HCT116 (cell line): ENCODE measurements around the gene FOSB. TPM values are rescaled to one million over a fixed set of nuclear protein-coding genes. Genes with fewer than 3 reads are reported as not detected.
A peak's percentile ranks its signal among the peaks of the same experiment; 100 is the strongest.

Experiments
- ATAC-seq: fragments of 200-7000 bp; cut with Tn5 transposase; 2 replicates; pipeline ENCODE4 v1.9.1; 2020; ENCODE audit warnings: mild to moderate bottlenecking, moderate library complexity
- BruUV-seq: library from RNA; stranded (reverse); fragments of 400-500 nt; replicated peaks from 2 replicates; lab custom pipeline; 2021; lab: Mats Ljungman, UMichigan
- CTCF ChIA-PET: fragments of 300-600 bp; sonication (Branson Sonifier 250); formaldehyde crosslinking; loops from one replicate; lab custom pipeline; 2021; ENCODE audit warnings: antibody characterized with exemption; lab: Charles Lee
- POLR2A ChIA-PET: fragments of 300-600, 350-600 bp; sonication (Branson Sonifier 250); formaldehyde crosslinking; loops from one replicate; lab custom pipeline; 2021; ENCODE audit warnings: antibody characterized with exemption; lab: Charles Lee
- RAD21 ChIA-PET, 2 experiments: fragments of 300-600 bp; sonication (Branson Sonifier 250); formaldehyde crosslinking; loops; one replicate each; lab custom pipeline; 2023; ENCODE audit warnings: low total read pairs in 2 of 2; ENCODE audit not compliant: uncharacterized antibody in 2 of 2, unreplicated experiment in 2 of 2, low non-redundant PET in 1 of 2; lab: Charles Lee
- DNase-seq: peaks from one replicate; pipeline ENCODE4 v3.0.0-alpha.2; 2010; ENCODE audit warnings: low read depth, low spot score
- H2AFZ ChIP-seq: fragments of 200-600 bp; shearing (Covaris generic), sonication (generic); 2 replicates; pipeline ENCODE4 v1.6.1; 2017; ENCODE audit warnings: low read depth, mixed run types, mixed read lengths, antibody characterized with exemption, low read length; ENCODE audit not compliant: poor library complexity, severe bottlenecking
- H3K27ac ChIP-seq: 2 replicates; pipeline ENCODE4 v1.5.1; 2012; ENCODE audit warnings: low read depth, low read length
- H3K27me3 ChIP-seq: fragments of 200-600 bp; sonication (generic); 2 replicates; pipeline ENCODE4 v1.6.1; 2016; ENCODE audit warnings: mixed run types, low read length, mixed read lengths; ENCODE audit not compliant: insufficient read depth
- H3K36me3 ChIP-seq, 2 experiments: fragments of 200-500 bp in 1 of 2; fragments of 200-600 bp in 1 of 2; sonication (Bioruptor generic) in 1 of 2; sonication (generic) in 1 of 2; 2 replicates each; pipeline versions ENCODE4 v1.5.1 to v1.6.1; 2014 to 2016; ENCODE audit warnings: low read length in 2 of 2, inconsistent platforms in 1 of 2, mixed read lengths in 1 of 2, mixed run types in 1 of 2; ENCODE audit not compliant: insufficient read depth in 2 of 2, control insufficient read depth in 1 of 2
- H3K4me1 ChIP-seq, 2 experiments: fragments of 200-600 bp in 1 of 2; sonication (generic) in 1 of 2; 2 replicates each; pipeline versions ENCODE4 v1.5.1 to v1.6.1; 2012 to 2017; ENCODE audit warnings: low read length in 2 of 2, inconsistent platforms in 1 of 2, mild to moderate bottlenecking in 1 of 2, mixed read lengths in 1 of 2, mixed run types in 1 of 2, moderate library complexity in 1 of 2; ENCODE audit not compliant: insufficient read depth in 2 of 2, control insufficient read depth in 1 of 2
- H3K4me2 ChIP-seq: fragments of 200-600 bp; sonication (generic); 2 replicates; pipeline ENCODE4 v1.6.1; 2017; ENCODE audit warnings: mixed run types, low read length, mixed read lengths
- H3K4me3 ChIP-seq, 2 experiments: fragments of 200-600 bp in 1 of 2; sonication (generic) in 1 of 2; replicated peaks in 1 of 2; 2 replicates each; pipeline ENCODE4 v1.5.1; 2011 to 2016; ENCODE audit warnings: low read length in 2 of 2, control low read depth in 1 of 2, low read depth in 1 of 2, mild to moderate bottlenecking in 1 of 2, mixed read lengths in 1 of 2, mixed run types in 1 of 2
- H3K79me2 ChIP-seq: fragments of 200-600 bp; sonication (generic); 2 replicates; pipeline ENCODE4 v1.6.1; 2017; ENCODE audit warnings: mild to moderate bottlenecking, mixed run types, low read length, moderate library complexity, mixed read lengths; ENCODE audit not compliant: insufficient read depth
- H3K9ac ChIP-seq: fragments of 200-600 bp; sonication (generic); 2 replicates; pipeline ENCODE4 v1.6.1; 2016; ENCODE audit warnings: low read length, mixed read lengths
- H3K9me2 ChIP-seq: fragments of 200-600 bp; sonication (generic), shearing (Covaris generic); 2 replicates; pipeline ENCODE4 v1.6.1; 2017; ENCODE audit warnings: mixed run types, mild to moderate bottlenecking, moderate library complexity; ENCODE audit not compliant: insufficient read depth
- H3K9me3 ChIP-seq, 2 experiments: fragments of 200-500 bp in 1 of 2; fragments of 200-600 bp in 1 of 2; sonication (Bioruptor generic) in 1 of 2; sonication (generic) in 1 of 2; 2 replicates each; pipeline ENCODE4 v1.6.1; 2014 to 2017; ENCODE audit warnings: low read length in 2 of 2, mixed read lengths in 2 of 2, inconsistent platforms in 1 of 2, low read depth in 1 of 2, mild to moderate bottlenecking in 1 of 2, mixed run types in 1 of 2, moderate library complexity in 1 of 2; ENCODE audit not compliant: control insufficient read depth in 1 of 2, insufficient read depth in 1 of 2
- H4K20me1 ChIP-seq: fragments of 200-600 bp; sonication (generic), shearing (Covaris generic); 2 replicates; pipeline ENCODE4 v1.6.1; 2017; ENCODE audit warnings: mixed run types, mild to moderate bottlenecking, moderate library complexity; ENCODE audit not compliant: insufficient read depth
- CBX3 ChIP-seq: IDR thresholded peaks from 2 replicates; pipeline ENCODE4 v1.6.1; 2012; ENCODE audit warnings: low read depth
- ELF1 ChIP-seq: IDR thresholded peaks from 2 replicates; pipeline ENCODE4 v1.6.1; 2012; ENCODE audit warnings: low read depth, borderline replicate concordance
- FOSL1 ChIP-seq: IDR thresholded peaks from 2 replicates; pipeline ENCODE4 v1.6.1; 2012; ENCODE audit warnings: low read depth
- JUND ChIP-seq: IDR thresholded peaks from 2 replicates; pipeline ENCODE4 v1.6.1; 2012
- MAX ChIP-seq: IDR thresholded peaks from 2 replicates; pipeline ENCODE4 v1.6.1; 2012
- RAD21 ChIP-seq: IDR thresholded peaks from 2 replicates; pipeline ENCODE4 v1.6.1; 2012; ENCODE audit warnings: low read depth, mild to moderate bottlenecking
- SRF ChIP-seq: IDR thresholded peaks from 2 replicates; pipeline ENCODE4 v1.6.1; 2012; ENCODE audit warnings: low read depth
- ZFX ChIP-seq: fragments of 450-650 bp; IDR thresholded peaks from 2 replicates; pipeline ENCODE4 v1.6.1; 2017
- ZNF274 ChIP-seq: fragments of 200-500 bp; sonication (Bioruptor generic); IDR thresholded peaks from 2 replicates; pipeline ENCODE4 v1.6.1; 2014; ENCODE audit warnings: mild to moderate bottlenecking, low read depth, low read length, inconsistent platforms
- intact Hi-C: fragments of 100-400 bp; cut with micrococcal nuclease; formaldehyde crosslinking; loops from 2 replicates; pipeline ENCODE4 v1.10.0; 2022
- total RNA-seq: library from RNA; stranded (reverse); gene quantifications from one replicate; pipeline ENCODE4 v1.2.1, GENCODE V29; 2021; ENCODE audit not compliant: unreplicated experiment

Gene FOSB
- total RNA-seq, 1 experiment from 2014 or later: 12.6 TPM

GRCh38 chr19:45442408-45442777 is 25.4 kb upstream of the FOSB start:
- H3K36me3 ChIP-seq: no peaks in the 10 kb centered on the region
- H3K27me3 ChIP-seq: no peaks in the 10 kb centered on the region
- peak overlapping the region; percentile 70 for H3K9ac ChIP-seq
- H4K20me1 ChIP-seq: no peaks in the 10 kb centered on the region
- BruUV-seq: no TSS peak
- H3K27ac ChIP-seq: peak overlapping the region; percentile 78
- ChIA-PET POLR2A (no interaction called here), RAD21 (no interaction called here), CTCF (interaction anchor here (6.9 kb wide), 1 partner anchor 36 kb away, joined by 189 read pairs; no protein-coding TSS in a partner anchor)
- peaks cover 25 to 53% of the 10 kb centered on the region in 2 experiments for H3K4me1 ChIP-seq
- H2AFZ ChIP-seq: no peak overlapping the region
- no peaks in the 10 kb centered on the region for H3K79me2 ChIP-seq
- intact Hi-C loops: no loop called here
- H3K9me3 ChIP-seq: no peaks in the 10 kb centered on the region
- no peaks in the 10 kb centered on the region for H3K9me2 ChIP-seq
- DNase-seq: no peak
- ATAC-seq: no peak
- peak overlapping the region; percentile 75 for H3K4me2 ChIP-seq
- no peak overlapping the region for H3K4me3 ChIP-seq
- TF ChIP-seq MAX (0 out of 2 replicates have a peak, but pooled peaks have one; percentile 18), ZFX (no peak), SRF (no peak), JUND (no peak), ZNF274 (no peak), CBX3 (0 out of 2 replicates have a peak, but pooled peaks have one; percentile 33)

DNA sequence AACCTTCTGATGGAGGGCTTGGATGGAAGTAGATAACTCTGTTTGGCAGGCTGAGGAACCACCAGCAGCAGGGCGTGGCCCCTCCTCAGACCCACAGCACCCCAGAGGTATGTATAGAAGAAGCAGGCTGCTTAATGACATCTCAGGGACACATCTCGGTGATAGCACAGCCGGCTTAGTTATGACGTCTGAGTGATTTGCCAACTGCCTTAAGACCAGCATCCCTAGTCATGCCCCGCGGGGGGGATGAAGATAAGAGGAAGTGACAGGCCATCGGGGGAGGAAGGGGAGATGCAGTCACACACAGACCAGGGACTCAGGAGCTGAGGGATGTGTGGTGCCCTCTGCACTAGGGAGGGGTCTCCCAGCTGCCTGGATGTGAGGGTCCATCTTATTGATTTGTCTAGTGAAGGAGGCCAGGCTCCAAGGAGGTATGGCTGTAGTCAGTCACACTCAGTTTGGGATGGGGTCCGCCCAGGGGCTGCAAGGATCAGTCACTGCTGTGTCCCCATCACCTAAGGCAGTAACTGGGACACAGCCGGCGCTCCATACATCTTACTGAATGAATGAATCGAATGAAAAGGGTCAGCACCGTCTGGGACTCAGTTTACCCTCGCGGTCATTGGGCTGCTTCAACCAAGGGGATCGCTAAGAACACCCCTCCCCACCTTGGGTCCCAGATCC is 24.9 kb upstream of the FOSB start:
- CTCF ChIA-PET: interaction anchor here (6.9 kb wide), 1 partner anchor 36 kb away, joined by 189 read pairs; no protein-coding TSS in a partner anchor
- Histone ChIP-seq H3K27me3 (no peaks in the 10 kb centered on the region), H4K20me1 (no peaks in the 10 kb centered on the region), H3K9me3 (no peaks in the 10 kb centered on the region), H3K4me3 (peak overlapping the region; percentile 42 to 48), H3K79me2 (no peaks in the 10 kb centered on the region), H3K27ac (peak overlapping the region; percentile 78), H3K4me2 (peak overlapping the region; percentile 75), H3K4me1 (peaks cover 28 to 57% of the 10 kb centered on the region in 2 experiments), H3K9me2 (no peaks in the 10 kb centered on the region), H3K9ac (peak overlapping the region; percentile 70), H3K36me3 (no peaks in the 10 kb centered on the region), H2AFZ (no peak overlapping the region)
- intact Hi-C loops: no loop called here
- RAD21 ChIA-PET: no interaction called here
- TSS peak; percentile 61 for BruUV-seq
- POLR2A ChIA-PET: no interaction called here
- ATAC-seq: peak; percentile 13
- no peak for DNase-seq
- TF ChIP-seq FOSL1: no peak
- TF ChIP-seq ELF1: no peak
- TF ChIP-seq RAD21: no peak
